IPS-NIHi11 (cell line): ENCODE data around the gene DCAF5.
"Not testable (repeated sequence)": the region's sequence is repeated elsewhere in the genome, so short reads cannot be mapped to it uniquely, and the experiment has no call there.

Experiments used
- DNase-seq: peaks from one replicate; pipeline ENCODE4 v3.0.0; 2012; ENCODE audit warnings: mixed read lengths, low spot score

Gene DCAF5

GRCh38 chr14:69096781-69097475 lies 56.0 kb downstream of the DCAF5 start:
- peak; percentile 39 for DNase-seq

GRCh38 chr14:69096246-69096645 lies 56.7 kb downstream of the DCAF5 start:
- no peak for DNase-seq

- DNase-seq: no peak
Observed at GRCh38 chr14:69094481-69094880, 58.4 kb downstream of the DCAF5 start.

GRCh38 chr14:69093631-69094421 lies 59.1 kb downstream of the DCAF5 start:
- peak; percentile 18 for DNase-seq

GRCh38 chr14:69092840-69093422 lies 60.0 kb downstream of the DCAF5 start:
- no peak for DNase-seq

GRCh38 chr14:69091695-69092094 lies 61.2 kb downstream of the DCAF5 start:
- DNase-seq: no peak

- no peak for DNase-seq
Observed at GRCh38 chr14:69091006-69091405, 61.9 kb downstream of the DCAF5 start.

- peak; percentile 55 for DNase-seq
Observed at GRCh38 chr14:69090187-69090789, 62.6 kb downstream of the DCAF5 start.

- DNase-seq: no peak
Observed at GRCh38 chr14:69089046-69089445, 63.9 kb downstream of the DCAF5 start.

- DNase-seq: no peak
Observed at GRCh38 chr14:69088586-69088985, 64.3 kb downstream of the DCAF5 start.

GRCh38 chr14:69087061-69087461 lies 65.9 kb downstream of the DCAF5 start:
- no peak for DNase-seq

GRCh38 chr14:69086537-69086936 lies 66.4 kb downstream of the DCAF5 start:
- no peak for DNase-seq

- no peak for DNase-seq
Observed at GRCh38 chr14:69084023-69084422, 68.9 kb downstream of the DCAF5 start.

GRCh38 chr14:69083181-69083580 lies 69.7 kb downstream of the DCAF5 start:
- no peak for DNase-seq

- no peak for DNase-seq
Observed at GRCh38 chr14:69081271-69081670, 71.6 kb downstream of the DCAF5 start.

GRCh38 chr14:69079747-69080146 lies 73.2 kb downstream of the DCAF5 start:
- no peak for DNase-seq

GRCh38 chr14:69079188-69079742 lies 73.7 kb downstream of the DCAF5 start:
- peak; percentile 21 for DNase-seq

GRCh38 chr14:69077841-69078240 lies 75.1 kb downstream of the DCAF5 start:
- DNase-seq: no peak

- DNase-seq: not testable (repeated sequence)
Observed at GRCh38 chr14:69077185-69077584, 75.7 kb downstream of the DCAF5 start.

GRCh38 chr14:69076341-69076740 lies 76.6 kb downstream of the DCAF5 start:
- no peak for DNase-seq

GRCh38 chr14:69073915-69074314 lies 79.0 kb downstream of the DCAF5 start:
- no peak for DNase-seq

- no peak for DNase-seq
Observed at GRCh38 chr14:69073429-69073828, 79.5 kb downstream of the DCAF5 start.
